Endodermal cell (in vitro differentiated cells): ENCODE results near the gene NME2. TPM values are rescaled to one million over a fixed set of nuclear protein-coding genes. Genes with fewer than 3 reads are reported as not detected.

Source experiments
- DNase-seq: peaks from one replicate; pipeline ENCODE4 v3.0.0-alpha.2; 2017
- H3K27ac ChIP-seq: 2 replicates; pipeline ENCODE4 v1.5.1; 2013; ENCODE audit warnings: mild to moderate bottlenecking, low read depth, low read length, moderate library complexity
- H3K27me3 ChIP-seq: 2 replicates; pipeline ENCODE4 v1.6.1; 2013; ENCODE audit warnings: mild to moderate bottlenecking, low read length, moderate library complexity; ENCODE audit not compliant: insufficient read depth, control insufficient read depth, poor library complexity, severe bottlenecking
- H3K36me3 ChIP-seq: 2 replicates; pipeline ENCODE4 v1.7.0; 2013; ENCODE audit warnings: mild to moderate bottlenecking, low read length, moderate library complexity; ENCODE audit not compliant: control insufficient read depth, insufficient read depth
- H3K4me1 ChIP-seq: one replicate; pipeline ENCODE4 v1.7.0; 2013; ENCODE audit warnings: low read length; ENCODE audit not compliant: control insufficient read depth, insufficient read depth
- H3K4me3 ChIP-seq: 2 replicates; pipeline ENCODE4 v1.5.1; 2013; ENCODE audit warnings: mild to moderate bottlenecking, low read length, moderate library complexity
- H3K9ac ChIP-seq: 2 replicates; pipeline ENCODE4 v1.6.1; 2013; ENCODE audit warnings: mild to moderate bottlenecking, low read length, moderate library complexity; ENCODE audit not compliant: poor library complexity, severe bottlenecking; ENCODE audit errors: extremely low read depth
- H3K9me3 ChIP-seq: 2 replicates; pipeline ENCODE4 v1.6.1; 2013; ENCODE audit warnings: mild to moderate bottlenecking, low read length, moderate library complexity; ENCODE audit not compliant: control insufficient read depth
- H3K27ac Mint-ChIP-seq: 2 replicates; pipeline ENCODE4 v1.8.0; 2020; ENCODE audit warnings: mixed read lengths
- H3K27me3 Mint-ChIP-seq: 2 replicates; pipeline ENCODE4 v1.8.0; 2021; ENCODE audit warnings: mild to moderate bottlenecking, mixed read lengths; ENCODE audit not compliant: insufficient read depth
- H3K36me3 Mint-ChIP-seq: 2 replicates; pipeline ENCODE4 v1.8.0; 2020; ENCODE audit warnings: low read depth, mixed read lengths
- H3K4me1 Mint-ChIP-seq: 2 replicates; pipeline ENCODE4 v1.8.0; 2020; ENCODE audit warnings: mixed read lengths
- H3K4me3 Mint-ChIP-seq: 2 replicates; pipeline ENCODE4 v1.8.0; 2020; ENCODE audit warnings: mild to moderate bottlenecking, moderate library complexity, mixed read lengths
- H3K9me3 Mint-ChIP-seq: 2 replicates; pipeline ENCODE4 v1.8.0; 2020; ENCODE audit warnings: mild to moderate bottlenecking, mixed read lengths
- WGBS, 2 experiments: methylation state at CpG; one replicate each; pipeline versions ENCODE4 v1.1.5 to v1.1.7; 2013; ENCODE audit warnings: missing lambda C conversion rate in 2 of 2, mixed read lengths in 1 of 2; ENCODE audit not compliant: insufficient coverage in 1 of 2, insufficient read length in 1 of 2; 5-methylcytosine and 5-hydroxymethylcytosine counted together
- total RNA-seq, 2 donors: library from RNA; stranded (reverse); fragmentation: NEBNext Ultra II Directional in 1 of 2; extraction: Animal tissue kit (Norgen Biotek cat#: 25700) in 1 of 2; gene quantifications; 2 replicates in 1 of 2; 3 replicates in 1 of 2; pipeline ENCODE4 v1.2.1, GENCODE V29; 2021
- TF ChIP-seq, protein P1 (sequence below): fragments of 200-600 bp; sonication (generic); conservative IDR thresholded peaks from 2 replicates; pipeline ENCODE4 v1.5.0; 2021; ENCODE audit warnings: antibody characterized with exemption, mild to moderate bottlenecking

Gene NME2
- total RNA-seq, 2 donors from 2014 or later, result 560 to 707 TPM

DNA sequence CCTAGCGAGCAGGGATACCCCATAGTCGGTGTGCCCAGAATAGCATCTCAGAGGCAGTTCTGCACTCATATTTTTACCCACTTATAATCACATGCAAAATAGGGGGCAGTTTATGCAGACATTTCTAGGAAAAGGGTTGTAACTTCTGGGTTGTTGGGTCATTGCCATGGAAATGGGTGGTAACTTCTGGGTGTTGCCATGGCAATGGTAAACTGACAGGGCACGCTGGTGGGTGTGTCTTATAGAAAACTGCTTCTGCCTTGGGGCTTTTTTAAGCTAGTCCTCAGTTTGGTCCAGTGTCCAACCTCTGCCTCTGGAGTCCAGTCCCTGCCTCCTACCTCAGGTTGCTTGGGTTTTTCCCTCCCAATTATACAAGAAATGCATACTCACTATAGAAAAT, 38.1 kb upstream of the NME2 start:
- WGBS, 2 experiments, result 83 to 100% methylated on average over 1 to 3 of the region's 3 CpGs
- peak; percentile 63 for DNase-seq

DNA sequence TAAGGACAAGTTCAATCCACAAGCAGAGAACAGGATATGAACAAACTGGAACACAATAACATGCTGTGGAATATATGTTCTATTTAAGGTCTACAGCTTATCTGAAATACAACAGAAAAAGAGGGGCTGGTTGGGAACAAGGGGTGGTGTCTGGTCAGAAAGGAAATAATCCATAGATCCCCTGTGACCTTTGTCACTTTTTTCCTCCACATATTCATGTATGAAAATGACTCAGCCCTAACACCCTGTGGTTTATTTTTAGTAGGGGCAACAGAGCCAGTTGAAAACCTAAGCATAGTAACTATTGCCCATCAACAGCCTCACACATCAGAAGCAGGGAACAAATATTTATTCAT, 33.3 kb upstream of the NME2 start:
- Mint-ChIP-seq H3K36me3 (no peaks in the 10 kb centered on the region), H3K27ac (no peak overlapping the region), H3K4me1 (no peaks in the 10 kb centered on the region), H3K9me3 (peaks cover 3% of the 10 kb centered on the region), H3K4me3 (no peak overlapping the region), H3K27me3 (no peaks in the 10 kb centered on the region)
- Histone ChIP-seq H3K4me1 (no peaks in the 10 kb centered on the region), H3K4me3 (no peak overlapping the region), H3K9ac (no peak overlapping the region), H3K27ac (no peak overlapping the region), H3K36me3 (no peaks in the 10 kb centered on the region), H3K27me3 (no peaks in the 10 kb centered on the region), H3K9me3 (no peaks in the 10 kb centered on the region)
- DNase-seq, result no peak
- TF ChIP-seq, protein P1, sequence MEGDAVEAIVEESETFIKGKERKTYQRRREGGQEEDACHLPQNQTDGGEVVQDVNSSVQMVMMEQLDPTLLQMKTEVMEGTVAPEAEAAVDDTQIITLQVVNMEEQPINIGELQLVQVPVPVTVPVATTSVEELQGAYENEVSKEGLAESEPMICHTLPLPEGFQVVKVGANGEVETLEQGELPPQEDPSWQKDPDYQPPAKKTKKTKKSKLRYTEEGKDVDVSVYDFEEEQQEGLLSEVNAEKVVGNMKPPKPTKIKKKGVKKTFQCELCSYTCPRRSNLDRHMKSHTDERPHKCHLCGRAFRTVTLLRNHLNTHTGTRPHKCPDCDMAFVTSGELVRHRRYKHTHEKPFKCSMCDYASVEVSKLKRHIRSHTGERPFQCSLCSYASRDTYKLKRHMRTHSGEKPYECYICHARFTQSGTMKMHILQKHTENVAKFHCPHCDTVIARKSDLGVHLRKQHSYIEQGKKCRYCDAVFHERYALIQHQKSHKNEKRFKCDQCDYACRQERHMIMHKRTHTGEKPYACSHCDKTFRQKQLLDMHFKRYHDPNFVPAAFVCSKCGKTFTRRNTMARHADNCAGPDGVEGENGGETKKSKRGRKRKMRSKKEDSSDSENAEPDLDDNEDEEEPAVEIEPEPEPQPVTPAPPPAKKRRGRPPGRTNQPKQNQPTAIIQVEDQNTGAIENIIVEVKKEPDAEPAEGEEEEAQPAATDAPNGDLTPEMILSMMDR, result no peak

More for the DNA sequence above, 38.1 kb upstream of the NME2 start:
- Mint-ChIP-seq H3K27me3 (no peaks in the 10 kb centered on the region), H3K4me3 (no peak overlapping the region), H3K27ac (no peak overlapping the region), H3K4me1 (no peaks in the 10 kb centered on the region), H3K36me3 (no peaks in the 10 kb centered on the region), H3K9me3 (no peaks in the 10 kb centered on the region)
- no peaks in the 10 kb centered on the region for H3K36me3 ChIP-seq
- H3K27ac ChIP-seq, result no peak overlapping the region
- TF ChIP-seq, protein P1, result no peak
- H3K9ac ChIP-seq, result no peak overlapping the region
- H3K9me3 ChIP-seq, result no peaks in the 10 kb centered on the region
- no peak overlapping the region for H3K4me3 ChIP-seq
- H3K27me3 ChIP-seq, result no peaks in the 10 kb centered on the region
- no peaks in the 10 kb centered on the region for H3K4me1 ChIP-seq

DNA sequence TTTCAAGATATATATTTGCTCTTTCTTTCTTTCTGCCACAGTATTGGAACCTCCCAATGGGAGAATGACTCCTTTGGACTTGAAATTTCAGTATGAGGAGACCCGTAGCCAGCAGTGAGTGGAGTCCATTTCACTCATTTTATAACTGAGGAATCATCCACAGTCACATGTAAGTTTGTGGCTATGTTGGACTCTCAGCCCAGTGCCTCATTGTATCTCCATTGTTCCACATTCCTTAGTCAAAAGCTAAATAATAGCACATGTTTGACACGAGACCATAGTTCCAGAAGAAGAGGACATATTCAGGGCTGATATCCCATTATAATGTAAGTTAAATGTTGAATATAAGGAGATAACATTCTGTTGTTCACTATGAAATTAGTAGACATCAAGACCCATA, 32.8 kb upstream of the NME2 start:
- no peak overlapping the region for H3K27ac ChIP-seq
- no peaks in the 10 kb centered on the region for H3K9me3 ChIP-seq
- WGBS, 2 experiments, result 86 to 88% methylated on average over 2 of the region's 2 CpGs
- TF ChIP-seq, protein P1, result no peak
- H3K27ac Mint-ChIP-seq, result no peak overlapping the region
- H3K36me3 ChIP-seq, result no peaks in the 10 kb centered on the region
- no peaks in the 10 kb centered on the region for H3K36me3 Mint-ChIP-seq
- no peaks in the 10 kb centered on the region for H3K4me1 ChIP-seq
- H3K4me3 ChIP-seq, result no peak overlapping the region
- H3K4me3 Mint-ChIP-seq, result no peak overlapping the region
- no peak overlapping the region for H3K9ac ChIP-seq
- H3K27me3 Mint-ChIP-seq, result no peaks in the 10 kb centered on the region
- H3K9me3 Mint-ChIP-seq, result peaks cover 3% of the 10 kb centered on the region
- DNase-seq, result no peak
- H3K4me1 Mint-ChIP-seq, result no peaks in the 10 kb centered on the region
- no peaks in the 10 kb centered on the region for H3K27me3 ChIP-seq
